Trophoblast cell (in vitro differentiated cells and primary cell): Measurements from ENCODE around the gene CACNA1C.

Experiments
- DNase-seq, 2 donors: peaks; one replicate each; pipeline ENCODE4 v3.0.0-alpha.2; 2016
- H2AFZ ChIP-seq: 2 replicates; pipeline ENCODE4 v1.6.1; 2013; ENCODE audit warnings: low read length, moderate library complexity, mild to moderate bottlenecking; ENCODE audit not compliant: insufficient read depth, poor library complexity
- H2AK5ac ChIP-seq: 2 replicates; pipeline ENCODE4 v1.6.1; 2013; ENCODE audit warnings: mild to moderate bottlenecking, low read length
- H2BK120ac ChIP-seq: 2 replicates; pipeline ENCODE4 v1.6.1; 2013; ENCODE audit warnings: low read length, mild to moderate bottlenecking, moderate library complexity; ENCODE audit not compliant: insufficient read depth, poor library complexity
- H2BK12ac ChIP-seq: 2 replicates; pipeline ENCODE4 v1.6.1; 2013; ENCODE audit warnings: mild to moderate bottlenecking, low read length, moderate library complexity
- H2BK5ac ChIP-seq: 2 replicates; pipeline ENCODE4 v1.6.1; 2013; ENCODE audit warnings: low read length, low read depth, moderate library complexity, mild to moderate bottlenecking; ENCODE audit not compliant: poor library complexity
- H3K14ac ChIP-seq: 2 replicates; pipeline ENCODE4 v1.6.1; 2013; ENCODE audit warnings: mild to moderate bottlenecking, low read length
- H3K18ac ChIP-seq: 2 replicates; pipeline ENCODE4 v1.6.1; 2013; ENCODE audit warnings: mild to moderate bottlenecking, low read length
- H3K23ac ChIP-seq: 2 replicates; pipeline ENCODE4 v1.6.1; 2013; ENCODE audit warnings: low read length
- H3K27ac ChIP-seq: 2 replicates; pipeline ENCODE4 v1.5.1; 2013; ENCODE audit warnings: low read depth, mild to moderate bottlenecking, inconsistent platforms, low read length, moderate library complexity
- H3K27me3 ChIP-seq: 2 replicates; pipeline ENCODE4 v1.6.1; 2013; ENCODE audit warnings: inconsistent platforms, mild to moderate bottlenecking, low read length, moderate library complexity; ENCODE audit not compliant: insufficient read depth
- H3K36me3 ChIP-seq, 2 experiments: 1 replicate in 1 of 2; 2 replicates in 1 of 2; pipeline ENCODE4 v1.6.1; 2013; ENCODE audit warnings: low read length in 2 of 2, mild to moderate bottlenecking in 2 of 2, moderate library complexity in 1 of 2; ENCODE audit not compliant: insufficient read depth in 2 of 2, control insufficient read depth in 1 of 2
- H3K4ac ChIP-seq: 2 replicates; pipeline ENCODE4 v1.6.1; 2013; ENCODE audit warnings: low read depth, mild to moderate bottlenecking, low read length, moderate library complexity
- H3K4me1 ChIP-seq, 2 experiments: 1 replicate in 1 of 2; 2 replicates in 1 of 2; pipeline ENCODE4 v1.6.1; 2013; ENCODE audit warnings: low read length in 2 of 2, mild to moderate bottlenecking in 2 of 2, moderate library complexity in 1 of 2; ENCODE audit not compliant: insufficient read depth in 2 of 2, control insufficient read depth in 1 of 2
- H3K4me2 ChIP-seq: 2 replicates; pipeline ENCODE4 v1.6.1; 2013; ENCODE audit warnings: inconsistent platforms, mild to moderate bottlenecking, low read length, moderate library complexity
- H3K4me3 ChIP-seq: 2 replicates; pipeline ENCODE4 v1.5.1; 2013; ENCODE audit warnings: mild to moderate bottlenecking, low read depth, low read length, inconsistent platforms
- H3K79me1 ChIP-seq: one replicate; pipeline ENCODE4 v1.6.1; 2013; ENCODE audit warnings: low read length
- H3K79me2 ChIP-seq: 2 replicates; pipeline ENCODE4 v1.6.1; 2013; ENCODE audit warnings: low read length, mild to moderate bottlenecking; ENCODE audit not compliant: control insufficient read depth, insufficient read depth, poor library complexity
- H3K9ac ChIP-seq: 2 replicates; pipeline ENCODE4 v1.6.1; 2013; ENCODE audit warnings: mild to moderate bottlenecking, low read length
- H3K9me3 ChIP-seq: 2 replicates; pipeline ENCODE4 v1.6.1; 2013; ENCODE audit warnings: low read depth, mild to moderate bottlenecking, control low read depth, inconsistent platforms, low read length; ENCODE audit not compliant: insufficient read depth
- H4K12ac ChIP-seq: 2 replicates; pipeline ENCODE4 v1.6.1; 2013; ENCODE audit warnings: low read depth, mild to moderate bottlenecking, low read length, moderate library complexity
- H4K8ac ChIP-seq: 2 replicates; pipeline ENCODE4 v1.6.1; 2013; ENCODE audit warnings: low read depth, mild to moderate bottlenecking, low read length, moderate library complexity
- H4K91ac ChIP-seq: one replicate; pipeline ENCODE4 v1.6.1; 2013; ENCODE audit warnings: low read depth, mild to moderate bottlenecking, low read length, moderate library complexity
- WGBS: extraction: QIAGEN DNeasy Blood & Tissue Kit; methylation state at CpG from one replicate; pipeline ENCODE4 v1.1.7; 2013; ENCODE audit warnings: missing lambda C conversion rate; ENCODE audit not compliant: insufficient read length, insufficient coverage; ENCODE audit errors: extremely low coverage; 5-methylcytosine and 5-hydroxymethylcytosine counted together

The CACNA1C gene

GRCh38 chr12:2292560-2292959 is 239.8 kb downstream of the CACNA1C start:
- peak; percentile 22 to 45 for DNase-seq
- H3K4ac ChIP-seq: no peak overlapping the region
- H3K27me3 ChIP-seq: no peaks in the 10 kb centered on the region
- no CpG with 5 or more reads among the region's 6 CpGs for WGBS
- H2BK12ac ChIP-seq: no peak overlapping the region
- H2BK5ac ChIP-seq: no peak overlapping the region
- no peak overlapping the region for H2AK5ac ChIP-seq
- no peak overlapping the region for H3K4me2 ChIP-seq
- H3K18ac ChIP-seq: no peak overlapping the region
- H4K12ac ChIP-seq: no peak overlapping the region
- no peak overlapping the region for H3K9ac ChIP-seq
- H2AFZ ChIP-seq: no peak overlapping the region
- no peaks in the 10 kb centered on the region for H3K79me2 ChIP-seq
- no peak overlapping the region for H3K4me3 ChIP-seq
- peaks cover 2% of the 10 kb centered on the region for H3K9me3 ChIP-seq
- H3K36me3 ChIP-seq: no peaks in the 10 kb centered on the region
- H3K4me1 ChIP-seq: peaks cover 12 to 19% of the 10 kb centered on the region in 2 experiments
- H4K91ac ChIP-seq: no peak overlapping the region
- peaks cover 1% of the 10 kb centered on the region for H3K79me1 ChIP-seq
- H4K8ac ChIP-seq: no peak overlapping the region
- no peak overlapping the region for H3K23ac ChIP-seq
- no peak overlapping the region for H2BK120ac ChIP-seq
- H3K14ac ChIP-seq: no peak overlapping the region
- H3K27ac ChIP-seq: no peak overlapping the region

- H2BK120ac ChIP-seq: no peak overlapping the region
- peaks cover 4 to 7% of the 10 kb centered on the region in 2 experiments for H3K4me1 ChIP-seq
- H4K8ac ChIP-seq: no peak overlapping the region
- H3K4me2 ChIP-seq: no peak overlapping the region
- no peak overlapping the region for H4K12ac ChIP-seq
- no peaks in the 10 kb centered on the region for H3K79me2 ChIP-seq
- WGBS: no CpG with 5 or more reads among the region's 20 CpGs
- peaks cover 2% of the 10 kb centered on the region for H3K9me3 ChIP-seq
- no peak overlapping the region for H3K9ac ChIP-seq
- no peak overlapping the region for H3K14ac ChIP-seq
- DNase-seq: peak; percentile 18 to 41
- no peak overlapping the region for H3K4ac ChIP-seq
- H4K91ac ChIP-seq: no peak overlapping the region
- no peaks in the 10 kb centered on the region for H3K36me3 ChIP-seq
- no peak overlapping the region for H3K18ac ChIP-seq
- no peak overlapping the region for H3K23ac ChIP-seq
- no peak overlapping the region for H3K4me3 ChIP-seq
- no peak overlapping the region for H3K27ac ChIP-seq
- no peaks in the 10 kb centered on the region for H3K27me3 ChIP-seq
- no peak overlapping the region for H2AFZ ChIP-seq
- H3K79me1 ChIP-seq: no peaks in the 10 kb centered on the region
- H2AK5ac ChIP-seq: no peak overlapping the region
- no peak overlapping the region for H2BK5ac ChIP-seq
- H2BK12ac ChIP-seq: no peak overlapping the region
Observed at GRCh38 chr12:2294651-2295475, 242.1 kb downstream of the CACNA1C start.

DNA sequence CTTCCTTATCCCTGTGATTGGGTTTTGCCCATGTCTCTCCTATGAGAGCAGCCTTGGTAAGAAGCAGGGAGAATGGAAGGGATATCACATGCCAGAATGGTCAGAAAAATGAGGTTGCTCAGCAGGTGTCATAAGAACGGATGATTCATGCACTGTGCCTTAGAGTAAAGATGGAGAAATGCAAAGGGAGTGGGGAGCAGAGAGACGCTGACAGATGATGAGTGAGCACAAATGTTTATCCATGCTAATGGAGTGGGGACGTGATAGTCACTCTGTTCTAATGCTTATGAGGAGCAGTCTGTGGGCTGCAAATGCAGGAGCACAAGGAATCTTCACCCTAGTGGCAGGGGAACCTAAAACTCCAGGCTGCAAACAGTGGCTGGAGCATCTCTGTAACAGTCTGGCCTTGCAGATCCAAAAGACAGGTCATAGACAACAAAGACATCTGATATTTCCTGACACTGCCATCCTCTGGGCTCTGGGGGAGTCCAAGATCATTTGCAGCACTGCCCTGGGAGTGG is 243.2 kb downstream of the CACNA1C start:
- Histone ChIP-seq H2BK120ac (no peak overlapping the region), H3K4me2 (no peak overlapping the region), H2AFZ (no peak overlapping the region), H3K18ac (no peak overlapping the region), H3K79me2 (no peaks in the 10 kb centered on the region), H2BK5ac (no peak overlapping the region), H4K8ac (no peak overlapping the region), H3K36me3 (no peaks in the 10 kb centered on the region), H3K27me3 (no peaks in the 10 kb centered on the region), H3K9me3 (peaks cover 4% of the 10 kb centered on the region), H3K79me1 (peaks cover 2% of the 10 kb centered on the region), H2AK5ac (no peak overlapping the region), H4K91ac (no peak overlapping the region), H3K27ac (no peak overlapping the region), H3K4me3 (no peak overlapping the region), H4K12ac (no peak overlapping the region), H3K4ac (no peak overlapping the region), H3K9ac (no peak overlapping the region), H3K23ac (no peak overlapping the region), H3K14ac (no peak overlapping the region), H2BK12ac (no peak overlapping the region), H3K4me1 (peaks cover 7 to 11% of the 10 kb centered on the region in 2 experiments)
- no CpG with 5 or more reads among the region's 3 CpGs for WGBS
- peak in 1 of 2 donors; percentile 27 for DNase-seq

- H3K4me2 ChIP-seq: no peak overlapping the region
- H4K8ac ChIP-seq: no peak overlapping the region
- H4K91ac ChIP-seq: no peak overlapping the region
- no peak overlapping the region for H2AK5ac ChIP-seq
- no peak overlapping the region for H3K4ac ChIP-seq
- no peak for DNase-seq
- H3K27me3 ChIP-seq: no peaks in the 10 kb centered on the region
- peaks cover 5% of the 10 kb centered on the region for H3K9me3 ChIP-seq
- H3K23ac ChIP-seq: no peak overlapping the region
- no peak overlapping the region for H3K9ac ChIP-seq
- no CpG with 5 or more reads among the region's 6 CpGs for WGBS
- H3K27ac ChIP-seq: no peak overlapping the region
- peaks cover 14 to 17% of the 10 kb centered on the region in 2 experiments for H3K4me1 ChIP-seq
- no peaks in the 10 kb centered on the region for H3K36me3 ChIP-seq
- no peak overlapping the region for H2AFZ ChIP-seq
- peaks cover 4% of the 10 kb centered on the region for H3K79me1 ChIP-seq
- no peak overlapping the region for H2BK120ac ChIP-seq
- H3K18ac ChIP-seq: no peak overlapping the region
- no peaks in the 10 kb centered on the region for H3K79me2 ChIP-seq
- no peak overlapping the region for H4K12ac ChIP-seq
- H3K14ac ChIP-seq: no peak overlapping the region
- no peak overlapping the region for H2BK5ac ChIP-seq
- no peak overlapping the region for H2BK12ac ChIP-seq
- no peak overlapping the region for H3K4me3 ChIP-seq
Observed at GRCh38 chr12:2297004-2297403, 244.2 kb downstream of the CACNA1C start.
